Right cardiac atrium (tissue), 5 donors: ENCODE measurements around the gene MORC3. TPM values are rescaled to one million over a fixed set of nuclear protein-coding genes. Genes with fewer than 3 reads are reported as not detected.
"Not testable (repeated sequence)": the region's sequence is repeated elsewhere in the genome, so short reads cannot be mapped to it uniquely, and the experiment has no call there.

Experiments used
- ATAC-seq, 2 donors: fragments of 200-7000 bp; cut with Tn5 transposase; one replicate each; pipeline versions ENCODE4 v1.8.0 to v1.9.1; 2020; ENCODE audit warnings: moderate library complexity in 2 of 2, mild to moderate bottlenecking in 1 of 2
- DNase-seq, 3 donors: peaks; one replicate each; pipeline ENCODE4 v3.0.0-alpha.2; 2020
- H3K27ac ChIP-seq: one replicate; pipeline ENCODE4 v1.5.1; 2013; ENCODE audit warnings: mild to moderate bottlenecking, low read length, control low read depth, moderate library complexity
- H3K27me3 ChIP-seq: one replicate; pipeline ENCODE4 v1.6.1; 2013; ENCODE audit not compliant: control insufficient read depth, insufficient read depth
- H3K4me1 ChIP-seq: one replicate; pipeline ENCODE4 v1.6.1; 2013; ENCODE audit warnings: low read length; ENCODE audit not compliant: control insufficient read depth, insufficient read depth
- H3K4me3 ChIP-seq: one replicate; pipeline ENCODE4 v1.5.1; 2013; ENCODE audit warnings: low read length, control low read depth
- H3K9me3 ChIP-seq: one replicate; pipeline ENCODE4 v1.6.1; 2013; ENCODE audit warnings: low read length; ENCODE audit not compliant: control insufficient read depth
- WGBS: extraction: QIAGEN DNeasy Blood & Tissue Kit; methylation state at CpG from one replicate; pipeline ENCODE4 v1.1.7; 2013; 5-methylcytosine and 5-hydroxymethylcytosine counted together
- intact Hi-C, 4 donors: fragments of 100-400 bp; cut with DNase I; formaldehyde crosslinking; loops; one replicate each; pipeline versions ENCODE4 v1.11.0 to v1.14.0; 2022 to 2023
- polyA plus RNA-seq: library from polyadenylated mRNA; stranded (reverse); fragments of 200-250 nt; gene quantifications from one replicate; pipeline ENCODE4 v1.2.3, GENCODE V29; 2013
- total RNA-seq, 4 donors: library from RNA; stranded (reverse); fragmentation: NEBNext Ultra II Directional; extraction: Animal tissue kit (Norgen Biotek cat#: 25700); gene quantifications; one replicate each; pipeline ENCODE4 v1.2.1, GENCODE V29; 2021
- donor health status: healthy with polysubstance abuse.
- donor health status: DM: no; HTN: yes; CAD: no.
- donor health status: DM: no; HTN: no; CAD: no.
- donor health status: DM: no; HTN: yes; CAD: no; lungs with severe emphysema.
- donor health status: DM: yes; HTN: yes; CAD: no.

Gene MORC3
- total and polyA plus RNA-seq, 5 donors = 10.0 to 23.1 (median 20.8) TPM

DNA sequence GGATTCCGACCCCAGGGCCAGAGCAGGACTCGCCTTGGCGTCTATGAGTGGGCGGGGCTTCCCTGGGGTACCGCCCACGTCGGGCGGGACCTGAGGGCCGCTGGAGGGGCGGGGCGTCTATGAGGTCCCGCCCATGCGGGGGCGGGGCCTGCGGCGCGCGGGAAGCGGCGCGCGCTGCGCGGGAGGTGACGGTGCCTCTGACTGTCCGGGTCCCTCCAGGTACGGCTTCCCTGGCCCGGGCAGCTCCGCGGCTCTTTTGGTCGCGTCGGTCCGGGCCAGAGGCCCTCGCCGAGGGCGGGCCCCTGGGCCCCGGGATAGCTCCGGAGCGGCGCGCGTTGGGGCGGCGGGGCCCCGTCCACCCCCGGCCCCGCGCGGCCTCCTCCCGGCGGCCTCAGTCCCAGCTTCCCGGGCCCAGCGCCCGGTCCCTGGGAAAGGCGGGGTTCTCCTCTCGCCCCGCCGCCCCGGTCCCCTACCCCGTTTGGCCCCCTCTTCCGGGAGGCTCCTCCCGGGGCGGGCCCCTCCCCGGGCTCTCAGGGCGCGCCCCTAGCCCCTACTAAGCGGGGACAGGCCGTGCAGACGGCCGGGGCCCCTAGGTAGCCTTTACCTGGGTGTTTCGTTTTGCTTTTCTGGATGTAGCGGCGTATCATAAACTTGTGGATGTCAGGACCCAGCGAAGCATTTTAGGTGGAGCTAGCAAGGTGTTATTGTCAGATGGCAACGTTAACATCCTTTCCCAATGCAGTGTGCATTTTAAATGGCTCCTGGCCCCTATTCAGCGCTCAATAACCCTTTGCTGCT, 65.4 kb downstream of the MORC3 start, which contains the start of gene CHAF1B:
Gene CHAF1B, plus strand, starts transcription at position 160 of the 798 bp plus-strand sequence. CDS start 745 bp downstream, outside the sequence.
- DNase-seq (peak; percentile 80 to 93 (median 92)), ATAC-seq (peak; percentile 95 to 96)
- no peak within 1 kb of the TSS for H3K27ac ChIP-seq
- H3K4me1 ChIP-seq = no peaks in the 10 kb centered on the region
- 2% methylated on average over 77 of the region's 77 CpGs for WGBS
- intact Hi-C loops = no loop called here
- H3K9me3 ChIP-seq = no peaks in the 10 kb centered on the region
- H3K4me3 ChIP-seq = peak within 1 kb of the TSS; percentile 85
- no peaks in the 10 kb centered on the region for H3K27me3 ChIP-seq

DNA sequence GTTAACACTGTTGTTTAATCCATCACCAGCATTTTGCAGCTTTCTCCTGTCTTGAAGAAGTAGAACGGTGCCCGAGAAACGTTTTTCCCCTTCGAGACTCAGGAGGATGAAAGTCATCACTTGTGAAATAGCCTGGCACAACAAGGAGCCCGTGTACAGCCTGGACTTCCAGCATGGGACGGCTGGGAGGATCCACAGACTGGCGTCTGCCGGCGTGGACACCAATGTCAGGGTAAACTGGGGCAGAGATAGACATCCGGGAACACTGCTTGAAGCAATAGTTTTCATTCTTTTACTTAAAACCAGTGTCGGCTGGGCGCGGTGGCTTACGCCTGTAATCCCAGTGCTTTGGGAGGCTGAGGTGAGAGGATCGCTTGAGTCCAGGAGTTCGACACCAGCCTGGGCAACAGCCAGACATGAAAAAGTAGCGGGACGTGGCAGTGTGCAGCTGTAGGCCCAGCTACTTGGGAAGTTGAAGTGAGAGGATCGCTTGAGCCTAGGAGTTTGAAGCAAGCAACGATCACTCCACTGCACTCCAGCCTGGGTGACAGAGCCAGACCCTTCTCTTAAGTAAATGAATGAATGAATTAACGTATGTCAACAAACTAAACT, 66.1 kb downstream of the MORC3 start:
- no peak for DNase-seq
- Histone ChIP-seq H3K27me3 (no peaks in the 10 kb centered on the region), H3K4me1 (no peaks in the 10 kb centered on the region), H3K4me3 (peak overlapping the region; percentile 85), H3K9me3 (no peaks in the 10 kb centered on the region), H3K27ac (no peak overlapping the region)
- no peak for ATAC-seq
- intact Hi-C loops = no loop called here
- WGBS = 80% methylated on average over 21 of the region's 21 CpGs

DNA sequence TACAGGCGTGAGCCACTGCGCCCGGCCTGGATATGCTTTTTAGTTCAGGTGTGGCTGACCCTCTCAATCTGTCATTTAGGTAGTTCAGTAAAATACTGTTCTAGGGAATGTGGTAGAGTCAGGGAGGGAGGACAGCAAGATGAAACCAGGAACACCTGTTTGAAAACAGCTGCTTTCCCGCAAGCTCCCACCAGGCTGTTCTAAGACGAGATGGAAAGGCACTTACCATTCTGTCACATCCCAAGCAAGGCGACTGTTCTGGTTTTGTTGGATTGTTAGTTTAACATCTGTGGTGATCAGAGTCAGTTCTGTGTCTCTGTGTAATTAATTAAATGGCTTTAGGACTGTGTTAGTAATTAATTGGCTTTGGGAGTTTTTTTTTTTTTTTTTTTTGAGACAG, 68.1 kb downstream of the MORC3 start:
- H3K27me3 ChIP-seq = no peaks in the 10 kb centered on the region
- H3K27ac ChIP-seq = no peak overlapping the region
- no peaks in the 10 kb centered on the region for H3K9me3 ChIP-seq
- DNase-seq (no peak), ATAC-seq (no peak)
- H3K4me1 ChIP-seq = no peaks in the 10 kb centered on the region
- WGBS = 98% methylated on average over 6 of the region's 6 CpGs
- no peak overlapping the region for H3K4me3 ChIP-seq
- intact Hi-C loops = no loop called here

DNA sequence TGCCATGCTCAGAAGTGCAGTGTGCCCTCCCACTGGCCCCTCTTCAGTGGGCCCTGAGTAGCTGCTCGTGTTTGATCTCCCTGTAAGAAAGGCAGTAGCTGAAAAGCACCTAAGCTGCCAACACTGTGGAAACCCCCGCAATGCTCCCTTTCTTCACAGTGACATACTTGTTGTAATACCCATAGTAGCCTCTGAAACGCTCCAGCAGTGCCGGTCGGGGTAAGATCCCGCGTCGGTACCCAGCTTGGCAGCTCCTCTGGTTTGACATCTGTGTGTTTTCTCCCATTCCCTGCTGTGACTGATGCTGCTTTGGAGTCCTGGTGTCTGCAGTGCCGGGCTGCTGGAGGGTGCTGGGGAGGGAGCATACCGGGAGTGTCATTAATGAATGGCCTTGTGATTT, 68.8 kb downstream of the MORC3 start:
- 56% methylated on average over 10 of the region's 10 CpGs for WGBS
- intact Hi-C loops = no loop called here
- Histone ChIP-seq H3K4me1 (no peaks in the 10 kb centered on the region), H3K27me3 (no peaks in the 10 kb centered on the region), H3K9me3 (no peaks in the 10 kb centered on the region), H3K4me3 (no peak overlapping the region), H3K27ac (no peak overlapping the region)
- no peak for DNase-seq
- ATAC-seq = no peak

DNA sequence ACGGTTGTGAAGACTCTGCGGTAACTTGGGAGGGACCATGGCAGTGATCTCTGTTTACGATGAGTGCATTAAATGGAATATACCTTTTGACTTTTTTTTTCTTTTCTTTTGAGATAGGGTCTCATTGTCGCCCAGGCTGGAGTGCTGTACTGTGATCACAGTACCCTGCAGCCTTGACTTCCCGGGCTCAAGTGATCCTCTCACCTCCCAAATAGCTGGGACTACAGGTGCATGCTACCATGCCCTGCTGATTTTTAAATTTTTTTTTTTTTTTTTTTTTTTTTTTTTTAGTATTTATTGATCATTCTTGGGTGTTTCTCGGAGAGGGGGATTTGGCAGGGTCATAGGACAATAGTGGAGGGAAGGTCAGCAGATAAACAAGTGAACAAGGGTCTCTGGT, 71.7 kb downstream of the MORC3 start:
- 96% methylated on average over 5 of the region's 6 CpGs for WGBS
- ATAC-seq, H3K4me3 ChIP-seq, H3K4me1 ChIP-seq, H3K27me3 ChIP-seq, H3K9me3 ChIP-seq, intact Hi-C loops, H3K27ac ChIP-seq, DNase-seq: not testable (repeated sequence)

DNA sequence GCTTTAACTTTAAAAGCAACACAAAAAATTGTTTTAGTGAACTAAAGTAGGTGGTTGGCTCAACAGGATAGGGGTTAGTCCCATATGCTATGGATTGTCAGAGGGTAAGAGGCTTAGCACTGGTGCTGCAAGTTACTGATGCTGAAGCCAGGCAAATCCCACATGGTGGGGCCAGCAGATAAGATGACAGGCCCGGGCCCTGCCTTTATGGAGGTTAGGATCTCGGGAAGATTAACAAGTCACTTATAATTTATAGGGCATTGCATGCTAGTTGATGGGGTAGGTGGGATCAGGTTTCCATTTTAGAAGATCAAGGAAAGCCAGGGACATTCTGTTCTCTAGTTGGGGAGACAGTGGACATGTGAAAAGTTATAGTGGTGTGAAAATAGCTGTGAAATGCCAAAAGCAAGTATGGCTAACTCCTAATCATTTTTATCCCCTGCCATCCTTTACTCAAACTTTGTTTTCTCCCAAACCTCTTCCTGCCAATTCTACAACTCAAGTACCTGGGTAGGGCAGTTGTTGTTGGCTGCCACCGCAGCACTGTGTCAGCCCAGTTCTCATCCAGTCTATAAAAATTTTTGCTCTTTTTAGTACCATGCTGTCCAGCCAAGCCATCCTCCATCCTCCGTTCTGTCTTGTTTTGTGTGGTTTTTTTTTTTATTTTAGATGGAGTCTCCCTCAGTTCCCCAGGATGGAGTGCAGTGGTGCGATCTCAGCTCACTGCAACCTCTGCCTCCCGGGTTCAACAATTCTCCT, 75.5 kb downstream of the MORC3 start:
- H3K27ac ChIP-seq = no peak overlapping the region
- DNase-seq = no peak

DNA sequence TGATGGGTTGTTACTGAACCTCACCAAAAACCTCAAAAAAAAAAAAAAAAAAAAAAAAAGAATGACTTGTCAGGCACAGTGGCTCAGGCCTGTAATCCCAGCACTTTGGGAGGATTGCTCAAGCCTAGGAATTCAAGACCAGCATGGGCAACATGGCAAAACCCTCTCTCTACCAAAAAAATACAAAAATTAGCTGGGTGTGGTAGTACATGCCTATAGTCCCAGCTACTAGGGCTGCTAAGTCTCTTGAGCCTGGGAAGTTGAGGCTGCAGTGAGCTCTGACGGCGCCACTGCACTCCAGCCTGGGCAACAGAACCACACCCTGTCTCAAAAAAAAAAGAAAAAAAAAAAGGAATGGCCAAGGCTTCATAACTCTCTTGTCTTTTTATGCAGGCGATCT, 76.3 kb downstream of the MORC3 start:
- Histone ChIP-seq H3K4me3 (no peak overlapping the region), H3K27me3 (no peaks in the 10 kb centered on the region), H3K4me1 (no peaks in the 10 kb centered on the region), H3K27ac (no peak overlapping the region), H3K9me3 (no peaks in the 10 kb centered on the region)
- DNase-seq (no peak), ATAC-seq (no peak)
- intact Hi-C loops = no loop called here
- WGBS = 94% methylated on average over 3 of the region's 3 CpGs

More for the DNA sequence above, 75.5 kb downstream of the MORC3 start:
- H3K9me3 ChIP-seq = no peaks in the 10 kb centered on the region
- no peak overlapping the region for H3K4me3 ChIP-seq
- 91% methylated on average over 6 of the region's 6 CpGs for WGBS
- H3K4me1 ChIP-seq = no peaks in the 10 kb centered on the region
- intact Hi-C loops = no loop called here
- no peak for ATAC-seq
- H3K27me3 ChIP-seq = no peaks in the 10 kb centered on the region

DNA sequence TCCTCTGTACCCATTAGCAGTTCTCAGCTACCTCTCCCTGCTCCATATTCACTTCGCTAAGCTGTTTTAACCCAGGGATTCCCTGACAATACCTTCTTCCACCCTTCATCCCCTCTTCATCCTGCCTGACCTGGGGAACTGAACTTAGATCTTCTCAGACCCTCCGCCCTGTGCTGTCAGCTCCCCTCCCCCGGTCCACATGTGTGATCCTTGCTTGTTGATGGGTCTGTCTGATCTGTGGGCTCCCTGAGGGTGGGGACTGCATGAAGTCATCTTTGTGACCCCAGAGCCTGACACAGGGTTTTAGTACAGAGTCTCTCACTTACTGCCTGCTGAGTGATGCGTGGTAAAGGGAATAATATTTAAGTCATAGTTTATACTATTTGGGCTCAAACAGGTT, 77.0 kb downstream of the MORC3 start:
- intact Hi-C loops = no loop called here
- DNase-seq (no peak), ATAC-seq (no peak)
- Histone ChIP-seq H3K27me3 (no peaks in the 10 kb centered on the region), H3K4me1 (no peaks in the 10 kb centered on the region), H3K27ac (no peak overlapping the region), H3K4me3 (no peak overlapping the region), H3K9me3 (no peaks in the 10 kb centered on the region)
- WGBS = 92% methylated on average over 4 of the region's 4 CpGs

DNA sequence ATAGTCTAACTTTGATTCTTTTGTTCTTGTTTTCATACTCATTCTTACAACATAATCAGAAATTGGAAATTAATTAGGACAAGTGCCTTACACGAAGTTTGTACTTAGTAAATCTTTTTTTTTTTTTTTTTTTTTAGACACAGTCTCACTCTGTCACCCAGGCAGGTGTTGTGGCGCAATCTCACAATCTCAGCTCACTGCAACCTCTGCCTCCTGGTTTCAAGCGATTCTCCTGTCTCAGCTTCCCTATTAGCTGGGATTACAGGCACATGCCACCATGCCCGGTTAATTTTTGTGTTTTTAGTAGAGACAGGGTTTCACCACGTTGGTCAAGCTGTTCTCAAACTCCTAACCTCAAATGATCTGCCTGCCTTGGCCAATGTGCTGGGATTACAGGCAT, 77.6 kb downstream of the MORC3 start:
- Histone ChIP-seq H3K9me3 (no peaks in the 10 kb centered on the region), H3K4me1 (no peaks in the 10 kb centered on the region), H3K4me3 (no peak overlapping the region), H3K27me3 (no peaks in the 10 kb centered on the region), H3K27ac (no peak overlapping the region)
- intact Hi-C loops = no loop called here
- 87% methylated on average over 5 of the region's 5 CpGs for WGBS
- ATAC-seq = no peak
- DNase-seq = no peak

GRCh38 chr21:36399736-36400135, 79.7 kb downstream of the MORC3 start:
- H3K4me3 ChIP-seq, ATAC-seq, DNase-seq, H3K27me3 ChIP-seq, intact Hi-C loops, H3K4me1 ChIP-seq, H3K27ac ChIP-seq, H3K9me3 ChIP-seq: not testable (repeated sequence)
- WGBS = 97% methylated on average over 9 of the region's 9 CpGs

DNA sequence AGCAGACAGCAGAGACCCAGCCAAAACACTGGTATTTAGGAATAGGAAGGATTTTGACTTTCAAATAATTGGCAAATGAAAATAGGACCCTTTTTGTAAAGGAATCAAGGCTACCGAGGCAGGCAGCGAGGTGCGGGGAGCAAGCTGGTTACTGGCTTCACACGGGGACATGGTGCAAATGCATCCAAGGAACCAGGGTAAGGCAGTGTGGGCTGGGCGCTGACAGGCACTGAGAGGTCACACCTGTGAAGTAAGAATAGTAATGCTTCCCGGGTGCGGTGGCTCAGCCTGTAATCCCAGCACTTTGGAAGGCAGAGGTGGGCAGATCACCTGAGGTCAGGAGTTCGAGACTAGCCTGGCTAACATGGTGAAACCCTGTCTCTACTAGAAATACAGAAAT, 80.7 kb downstream of the MORC3 start:
- intact Hi-C loops = no loop called here
- DNase-seq (no peak), ATAC-seq (no peak)
- Histone ChIP-seq H3K27me3 (no peaks in the 10 kb centered on the region), H3K4me3 (no peak overlapping the region), H3K9me3 (no peaks in the 10 kb centered on the region), H3K4me1 (no peaks in the 10 kb centered on the region), H3K27ac (no peak overlapping the region)
- WGBS = 89% methylated on average over 8 of the region's 8 CpGs
